HepG2 (cell line): ENCODE measurements around the gene C9orf50. TPM values are rescaled to one million over a fixed set of nuclear protein-coding genes. Genes with fewer than 3 reads are reported as not detected.

Source experiments
- E2F5 ChIP-seq: sonication (generic); formaldehyde crosslinking; conservative IDR thresholded peaks from 2 replicates; pipeline ENCODE4 v1.4.0; 2020; ENCODE audit warnings: missing genetic modification reagents
- GATAD2A ChIP-seq: IDR thresholded peaks from 2 replicates; pipeline ENCODE4 v1.6.1; 2016
- HIVEP1 ChIP-seq: sonication (generic); formaldehyde crosslinking; IDR thresholded peaks from 2 replicates; pipeline ENCODE4 v1.4.0; 2020; ENCODE audit warnings: mild to moderate bottlenecking, missing genetic modification reagents
- KDM5B ChIP-seq: sonication (generic); formaldehyde crosslinking; IDR thresholded peaks from 2 replicates; pipeline ENCODE4 v1.4.0; 2020; ENCODE audit warnings: missing genetic modification reagents, mild to moderate bottlenecking, borderline replicate concordance
- NBN ChIP-seq: fragments of 450-650 bp; conservative IDR thresholded peaks from 2 replicates; pipeline ENCODE4 v1.6.1; 2017
- PCBP1 ChIP-seq: fragments of 200-400 bp; formaldehyde crosslinking; IDR thresholded peaks from 2 replicates; pipeline ENCODE4 v1.6.1; 2017; ENCODE audit warnings: mild to moderate bottlenecking, low read depth, low read length, borderline replicate concordance
- PLRG1 ChIP-seq: fragments of 450-650 bp; conservative IDR thresholded peaks from 2 replicates; pipeline ENCODE4 v1.6.1; 2016
- POLR2AphosphoS5 ChIP-seq: IDR thresholded peaks from 2 replicates; pipeline ENCODE4 v1.6.1; 2012; ENCODE audit warnings: low read depth, low read length
- POLR2G ChIP-seq: fragments of 200-400 bp; formaldehyde crosslinking; IDR thresholded peaks from 2 replicates; pipeline ENCODE4 v1.6.1; 2018; ENCODE audit warnings: mild to moderate bottlenecking, low read depth, low read length, moderate library complexity
- YEATS2 ChIP-seq: sonication (generic); formaldehyde crosslinking; IDR thresholded peaks from 2 replicates; pipeline ENCODE4 v1.4.0; 2020; ENCODE audit warnings: missing genetic modification reagents, borderline replicate concordance
- ZBTB38 ChIP-seq: sonication (generic); formaldehyde crosslinking; IDR thresholded peaks from 2 replicates; pipeline ENCODE4 v1.5.1; 2020; ENCODE audit warnings: mild to moderate bottlenecking, missing genetic modification reagents
- ZBTB42 ChIP-seq: sonication (generic); formaldehyde crosslinking; IDR thresholded peaks from 2 replicates; pipeline ENCODE4 v1.5.0; 2020; ENCODE audit warnings: mild to moderate bottlenecking, missing genetic modification reagents
- ZFX ChIP-seq: sonication (generic); formaldehyde crosslinking; IDR thresholded peaks from 2 replicates; pipeline ENCODE4 v1.4.0; 2020; ENCODE audit warnings: mild to moderate bottlenecking, low read depth, missing genetic modification reagents, moderate library complexity
- ZFYVE20 ChIP-seq: sonication (generic); formaldehyde crosslinking; IDR thresholded peaks from 2 replicates; pipeline ENCODE4 v1.8.0; 2023; ENCODE audit warnings: low read depth, mild to moderate bottlenecking, moderate library complexity, missing genetic modification reagents, borderline replicate concordance
- ZMYM2 ChIP-seq: sonication (generic); formaldehyde crosslinking; IDR thresholded peaks from 2 replicates; pipeline ENCODE4 v1.8.0; 2022; ENCODE audit warnings: mild to moderate bottlenecking, missing genetic modification reagents
- ZNF337 ChIP-seq: sonication (generic); formaldehyde crosslinking; IDR thresholded peaks from 2 replicates; pipeline ENCODE4 v1.5.1; 2020; ENCODE audit warnings: missing genetic modification reagents, low read depth, mild to moderate bottlenecking, borderline replicate concordance
- ZNF574 ChIP-seq: sonication (generic); formaldehyde crosslinking; IDR thresholded peaks from 2 replicates; pipeline ENCODE4 v1.4.0; 2020; ENCODE audit warnings: missing genetic modification reagents
- ZNF589 ChIP-seq: sonication (generic); formaldehyde crosslinking; conservative IDR thresholded peaks from 2 replicates; pipeline ENCODE4 v1.8.0; 2022; ENCODE audit warnings: mild to moderate bottlenecking, moderate library complexity, missing genetic modification reagents
- ZNF639 ChIP-seq: conservative IDR thresholded peaks from 2 replicates; pipeline ENCODE4 v1.6.1; 2018; ENCODE audit warnings: missing genetic modification reagents
- ZNF737 ChIP-seq: sonication (generic); formaldehyde crosslinking; IDR thresholded peaks from 2 replicates; pipeline ENCODE4 v1.5.0; 2020; ENCODE audit warnings: missing genetic modification reagents, mild to moderate bottlenecking, borderline replicate concordance
- ZNF782 ChIP-seq: sonication (generic); formaldehyde crosslinking; IDR thresholded peaks from 2 replicates; pipeline ENCODE4 v1.4.0; 2020; ENCODE audit warnings: missing genetic modification reagents, mild to moderate bottlenecking, borderline replicate concordance
- polyA plus RNA-seq, 8 experiments: library from polyadenylated mRNA; depleted of rRNA in 3 of 8; stranded (reverse) in 7 of 8; unstranded in 1 of 8; fragments of >200 nt; fragmentation: Illumina TruSeq in 4 of 8; extraction: Trizol in 4 of 8; gene quantifications; 2 replicates each; pipeline versions ENCODE4 v1.2.1 to v1.2.3, GENCODE V29; 2011 to 2016; ENCODE audit warnings: low read depth in 4 of 8, missing spikeins in 1 of 8, mixed read lengths in 1 of 8; ENCODE audit not compliant: insufficient read depth in 1 of 8
- total RNA-seq, 5 experiments: library from RNA; depleted of rRNA; stranded (reverse); fragments of >200 nt; fragmentation: Illumina TruSeq; extraction: Trizol; gene quantifications; 2 replicates each; pipeline ENCODE4 v1.2.3, GENCODE V29; 2016; ENCODE audit warnings: low read depth in 1 of 5

C9orf50 gene
- total and polyA plus RNA-seq, 2 of the 13 experiments (the other 11 are each of a cell fraction or from before 2014, with no cell fraction given), result not detected

GRCh38 chr9:129596541-129597331 is 24.2 kb downstream of the C9orf50 start (continued):
- TF ChIP-seq GATAD2A (peak; percentile 57; the same call in 1 of the 2 replicates), HIVEP1 (CRISPR knock-in tag) (no peak), ZBTB38 (CRISPR knock-in tag) (peak; percentile 34), YEATS2 (CRISPR knock-in tag) (peak; percentile 49; the same call in 1 of the 2 replicates), ZNF589 (CRISPR knock-in tag) (no peak), ZNF574 (CRISPR knock-in tag) (peak; percentile 43), ZNF337 (CRISPR knock-in tag) (no peak), ZNF737 (CRISPR knock-in tag) (no peak), ZBTB42 (CRISPR knock-in tag) (no peak), NBN (no peak), PCBP1 (peak; percentile 90; the same call in 1 of the 2 replicates), ZFX (CRISPR knock-in tag) (peak; percentile 81; the same call in 1 of the 2 replicates), KDM5B (CRISPR knock-in tag) (peak; percentile 58; the same call in 1 of the 2 replicates), ZFYVE20 (CRISPR knock-in tag) (no peak), POLR2G (peak; percentile 82), E2F5 (CRISPR knock-in tag) (no peak), PLRG1 (no peak), POLR2AphosphoS5 (peak; percentile 79), ZNF639 (CRISPR knock-in tag) (peak; percentile 26; the same call in 1 of the 2 replicates), ZMYM2 (peak; percentile 25; the same call in 1 of the 2 replicates), ZNF782 (CRISPR knock-in tag) (no peak)
